Measurements from ENCODE around the gene DIMT1.

The DIMT1 gene

GRCh38 chr5:62343428-62343827, 60.3 kb downstream of the DIMT1 start:
- peaks cover 51% of the 10 kb centered on the region for H3K4me1 Mint-ChIP-seq (ENCODE audit: low read depth)
- H3K27me3 Mint-ChIP-seq (ENCODE audit: low read depth) = no peaks in the 10 kb centered on the region
- peak overlapping the region; percentile 72 for H3K27ac Mint-ChIP-seq
- H3K9me3 Mint-ChIP-seq = no peaks in the 10 kb centered on the region
- peaks cover 27% of the 10 kb centered on the region for H3K36me3 Mint-ChIP-seq (ENCODE audit: low read depth)
- peak overlapping the region; percentile 60 for H3K4me3 Mint-ChIP-seq
- no peak for DNase-seq (ENCODE audit: low spot score)

GRCh38 chr5:62342476-62342837, 61.2 kb downstream of the DIMT1 start:
- H3K4me3 Mint-ChIP-seq = peak overlapping the region; percentile 73
- no peaks in the 10 kb centered on the region for H3K9me3 Mint-ChIP-seq
- peaks cover 27% of the 10 kb centered on the region for H3K36me3 Mint-ChIP-seq (ENCODE audit: low read depth)
- DNase-seq (ENCODE audit: low spot score) = no peak
- no peaks in the 10 kb centered on the region for H3K27me3 Mint-ChIP-seq (ENCODE audit: low read depth)
- H3K27ac Mint-ChIP-seq = peak overlapping the region; percentile 85
- H3K4me1 Mint-ChIP-seq (ENCODE audit: low read depth) = peaks cover 50% of the 10 kb centered on the region

GRCh38 chr5:62341783-62342475, 61.8 kb downstream of the DIMT1 start:
- no peak for DNase-seq (ENCODE audit: low spot score)
- Mint-ChIP-seq H3K9me3 (no peaks in the 10 kb centered on the region), H3K4me3 (peak overlapping the region; percentile 73), H3K4me1 (ENCODE audit: low read depth) (peaks cover 49% of the 10 kb centered on the region), H3K27me3 (ENCODE audit: low read depth) (no peaks in the 10 kb centered on the region), H3K27ac (peak overlapping the region; percentile 85), H3K36me3 (ENCODE audit: low read depth) (peaks cover 25% of the 10 kb centered on the region)

GRCh38 chr5:62340979-62341378, 62.7 kb downstream of the DIMT1 start:
- Mint-ChIP-seq H3K27me3 (ENCODE audit: low read depth) (no peaks in the 10 kb centered on the region), H3K4me1 (ENCODE audit: low read depth) (peaks cover 50% of the 10 kb centered on the region), H3K27ac (no peak overlapping the region), H3K4me3 (peak overlapping the region; percentile 73), H3K36me3 (ENCODE audit: low read depth) (peaks cover 24% of the 10 kb centered on the region), H3K9me3 (no peaks in the 10 kb centered on the region)
- DNase-seq (ENCODE audit: low spot score) = no peak

- H3K27me3 Mint-ChIP-seq (ENCODE audit: low read depth) = no peaks in the 10 kb centered on the region
- peaks cover 26% of the 10 kb centered on the region for H3K36me3 Mint-ChIP-seq (ENCODE audit: low read depth)
- no peak overlapping the region for H3K27ac Mint-ChIP-seq
- H3K4me3 Mint-ChIP-seq = no peak overlapping the region
- H3K4me1 Mint-ChIP-seq (ENCODE audit: low read depth) = peaks cover 52% of the 10 kb centered on the region
- no peak for DNase-seq (ENCODE audit: low spot score)
- no peaks in the 10 kb centered on the region for H3K9me3 Mint-ChIP-seq
These were observed 63.3 kb downstream of the DIMT1 start for GRCh38 chr5:62340392-62340791.

Measured in T-helper 2 cell treated with Interferon-gamma antibody and Interleukin-4, amounts not matched to agents 5 μg/mL and 100 μg/mL, for 36 hours (primary cell).